Kidney epithelial cell (primary cell): Measurements from ENCODE around the gene MPLKIP. TPM values are rescaled to one million over a fixed set of nuclear protein-coding genes. Genes with fewer than 3 reads are reported as not detected.
"Not testable (repeated sequence)": the region's sequence is repeated elsewhere in the genome, so short reads cannot be mapped to it uniquely, and the experiment has no call there.

Experiments used
- DNase-seq: peaks from one replicate; pipeline ENCODE4 v3.0.0-alpha.2; 2010; ENCODE audit warnings: low read depth
- H3K27me3 ChIP-seq: 2 replicates; pipeline ENCODE4 v1.6.0; 2011; ENCODE audit warnings: low read length; ENCODE audit not compliant: control insufficient read depth, insufficient read depth
- H3K36me3 ChIP-seq: 2 replicates; pipeline ENCODE4 v1.5.1; 2011; ENCODE audit warnings: low read length; ENCODE audit not compliant: control insufficient read depth, insufficient read depth
- H3K4me3 ChIP-seq: 2 replicates; pipeline ENCODE4 v1.5.1; 2011; ENCODE audit warnings: low read depth, mild to moderate bottlenecking, control low read depth, low read length
- CTCF ChIP-seq: IDR thresholded peaks from 2 replicates; pipeline ENCODE4 v1.5.1; 2011; ENCODE audit warnings: mild to moderate bottlenecking, moderate library complexity, low read length, control low read depth, inconsistent platforms; ENCODE audit not compliant: insufficient read depth, poor library complexity, severe bottlenecking
- total RNA-seq: library from RNA; depleted of rRNA; stranded (reverse); fragments of >200 nt; gene quantifications from 2 replicates; pipeline ENCODE4 v1.2.3, GENCODE V29; 2015

The MPLKIP gene
- total RNA-seq, 1 donor from 2014 or later, result 45.7 TPM

DNA sequence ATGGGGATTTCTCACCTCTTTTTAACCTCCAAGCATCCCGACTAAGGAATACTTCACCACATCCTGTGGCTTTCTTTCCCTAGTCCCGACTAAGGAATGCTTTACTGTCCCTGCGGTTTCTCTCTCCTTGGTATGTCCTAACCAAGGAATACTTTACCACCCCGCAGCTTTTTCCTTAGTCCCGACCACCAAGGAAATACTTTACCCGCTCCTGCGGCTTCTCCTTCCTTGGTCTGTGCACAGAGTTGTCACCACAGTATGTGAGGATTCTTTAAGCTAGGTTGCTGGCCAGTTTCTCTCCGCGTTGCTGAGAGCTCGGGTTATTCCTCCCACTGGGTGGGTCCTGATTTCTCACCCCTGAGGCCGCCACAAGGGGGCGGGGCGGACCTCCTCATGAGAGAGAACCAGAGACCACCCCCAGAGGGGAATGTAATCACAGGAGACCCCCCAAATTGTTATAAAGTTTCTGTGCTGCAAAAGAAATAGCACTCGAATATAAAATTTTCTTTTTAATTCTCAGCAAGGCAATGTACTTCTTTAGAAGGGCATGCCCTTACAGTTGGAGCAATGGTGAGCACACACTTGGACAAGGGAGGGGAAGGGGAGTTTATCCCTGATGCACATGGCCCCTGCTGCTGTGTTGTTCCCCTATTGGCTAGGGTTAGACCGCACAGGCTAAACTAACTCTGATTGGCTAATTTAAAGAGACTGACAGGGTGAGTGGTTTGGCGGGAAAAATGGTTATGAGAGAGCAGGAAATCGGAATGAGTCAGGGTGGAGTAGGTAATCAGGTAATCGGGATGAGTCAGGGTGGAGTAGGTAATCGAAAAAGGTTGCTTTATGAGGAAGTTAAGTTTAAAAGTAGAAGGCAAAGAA lies 13.2 kb upstream of the MPLKIP start:
- Histone ChIP-seq H3K4me3 (no peak overlapping the region), H3K27me3 (no peaks in the 10 kb centered on the region), H3K36me3 (no peaks in the 10 kb centered on the region)
- DNase-seq, result no peak
- TF ChIP-seq CTCF, result no peak

DNA sequence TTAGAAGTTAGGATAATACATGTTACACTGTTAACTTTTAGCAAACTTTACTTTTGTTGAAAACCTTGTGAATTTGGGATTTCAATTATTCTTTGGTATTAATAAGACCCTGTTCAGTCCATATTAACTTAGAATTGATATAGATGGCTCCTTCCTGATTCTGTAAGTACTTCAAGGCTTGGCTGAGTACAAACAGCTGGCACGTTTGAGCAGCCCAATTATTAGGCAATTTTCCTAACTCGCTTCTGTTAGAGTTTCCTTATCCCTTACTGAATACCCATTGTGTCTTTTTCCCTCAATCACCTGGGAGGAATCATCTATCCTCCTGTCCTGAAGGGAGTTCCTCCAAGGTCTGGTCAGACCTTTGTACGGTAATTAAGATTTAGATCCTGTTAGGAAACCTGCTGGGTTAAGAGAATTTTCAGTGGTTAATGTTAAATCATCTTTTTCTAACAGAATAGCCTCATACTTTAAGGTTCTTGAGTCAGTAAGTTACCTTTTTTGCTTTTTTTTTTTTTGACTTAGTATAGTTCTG lies 11.2 kb upstream of the MPLKIP start:
- DNase-seq, H3K27me3 ChIP-seq, H3K36me3 ChIP-seq, H3K4me3 ChIP-seq: not testable (repeated sequence)

DNA sequence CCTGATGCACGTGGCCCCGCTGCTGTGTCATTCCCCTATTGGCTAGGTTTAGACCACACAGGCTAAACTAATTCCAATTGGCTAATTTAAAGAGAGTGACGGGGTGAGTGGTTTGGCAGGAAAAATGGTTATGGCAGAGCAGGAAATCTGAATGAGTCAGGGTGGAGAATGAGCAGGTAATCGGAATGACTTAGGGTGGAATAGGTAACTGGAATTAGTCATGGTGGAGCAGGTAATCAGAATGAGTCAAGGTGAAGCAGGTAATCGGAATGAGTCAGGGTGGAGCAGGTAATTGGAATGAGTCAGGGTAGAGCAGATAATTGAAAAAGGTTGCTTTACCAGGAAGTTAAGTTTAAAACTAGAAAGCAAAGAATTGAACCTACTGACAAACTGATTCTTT lies 7.5 kb upstream of the MPLKIP start:
- not testable (repeated sequence) for H3K4me3 ChIP-seq, H3K27me3 ChIP-seq, H3K36me3 ChIP-seq
- DNase-seq, result peak; percentile 9

GRCh38 chr7:40139891-40140290 lies 5.5 kb upstream of the MPLKIP start:
- not testable (repeated sequence) for H3K27me3 ChIP-seq, H3K4me3 ChIP-seq, DNase-seq, H3K36me3 ChIP-seq

GRCh38 chr7:40138973-40139372 lies 4.6 kb upstream of the MPLKIP start:
- Histone ChIP-seq H3K27me3 (no peaks in the 10 kb centered on the region), H3K4me3 (no peak overlapping the region), H3K36me3 (no peaks in the 10 kb centered on the region)
- DNase-seq, result no peak
- no peak for TF ChIP-seq CTCF

DNA sequence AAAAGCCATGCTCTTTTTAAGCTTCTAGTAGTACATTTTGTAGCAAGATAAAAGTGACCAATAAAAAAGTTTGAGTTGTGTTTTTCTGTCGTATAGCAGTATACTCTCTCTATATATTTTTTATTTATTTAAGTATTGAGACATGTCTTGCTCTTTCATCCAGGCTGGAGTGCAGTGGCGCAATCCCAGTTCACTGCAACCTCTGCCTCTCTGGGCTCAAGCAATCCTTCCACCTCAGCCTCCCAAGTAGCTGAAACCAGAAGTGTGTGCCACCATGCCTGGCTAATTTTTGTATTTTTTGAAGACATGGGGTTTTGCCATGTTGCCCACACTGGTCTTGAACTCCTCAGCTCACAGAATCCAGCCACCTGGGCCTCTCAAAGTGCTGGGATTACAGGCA lies 3.1 kb upstream of the MPLKIP start:
- no peak for DNase-seq
- Histone ChIP-seq H3K4me3 (no peak overlapping the region), H3K36me3 (no peaks in the 10 kb centered on the region), H3K27me3 (no peaks in the 10 kb centered on the region)
- TF ChIP-seq CTCF, result no peak

DNA sequence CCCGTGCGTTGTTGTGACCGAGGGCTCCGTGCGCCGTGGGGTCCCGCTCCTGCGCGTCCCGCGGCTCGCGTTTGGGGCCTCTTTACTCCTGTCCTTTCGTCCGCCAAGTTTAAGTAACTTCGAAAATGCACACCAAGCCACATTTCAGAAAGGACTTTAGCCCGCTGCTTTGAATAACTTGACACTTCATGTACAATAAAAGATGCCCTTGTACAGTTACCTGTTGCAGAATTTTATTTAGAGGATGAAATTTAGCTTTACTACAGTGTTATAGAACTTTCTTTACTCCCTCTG lies 842 bp upstream of the MPLKIP start:
- no peaks in the 10 kb centered on the region for H3K36me3 ChIP-seq
- no peak for TF ChIP-seq CTCF
- no peaks in the 10 kb centered on the region for H3K27me3 ChIP-seq
- H3K4me3 ChIP-seq, result peak overlapping the region; percentile 63
- no peak for DNase-seq
